ENCODE data around the gene FAM114A1. TPM values are rescaled to one million over a fixed set of nuclear protein-coding genes. Genes with fewer than 3 reads are reported as not detected.

FAM114A1 gene
- total and polyA plus RNA-seq, 4 donors, result 22.1 to 108 (median 53.9) TPM

- peaks cover 0 to 6% (median 2%) of the 10 kb centered on the region in 4 donors for H3K36me3 ChIP-seq (ENCODE audit: control insufficient read depth in 4 of 4, insufficient read depth in 3 of 4, low read depth in 1 of 4, low read length in 3 of 4)
- no peaks in the 10 kb centered on the region for H3K9me3 ChIP-seq (ENCODE audit: control insufficient read depth in 4 of 4, low read length in 3 of 4)
- 26% methylated on average over 6 of the region's 6 CpGs for WGBS
- H3K27me3 ChIP-seq (ENCODE audit: control insufficient read depth in 4 of 4, insufficient read depth in 4 of 4, low read length in 3 of 4), result no peaks in the 10 kb centered on the region
- H3K27ac ChIP-seq (ENCODE audit: low read depth in 1 of 2, low read length in 2 of 2), result peak overlapping the region; percentile 58 to 79
- DNase-seq (ENCODE audit: low spot score), result no peak
- H3K4me3 ChIP-seq (ENCODE audit: low read depth in 1 of 3, low read length in 3 of 3), result peak overlapping the region; percentile 9 to 27 (median 25)
- peaks cover 2 to 31% (median 17%) of the 10 kb centered on the region in 4 donors for H3K4me1 ChIP-seq (ENCODE audit: control insufficient read depth in 4 of 4, insufficient read depth in 4 of 4, low read length in 3 of 4)
- peak overlapping the region in 1 of 2 donors; percentile 82 for H3K9ac ChIP-seq (ENCODE audit: low read depth in 1 of 2, low read length in 2 of 2)
- peak; percentile 86 for TF ChIP-seq REST (IDR thresholded peaks at IDR 0.05)
- no peak for TF ChIP-seq NR2F2 (IDR thresholded peaks at IDR 0.05)
- TF ChIP-seq FOXA2 (IDR thresholded peaks at IDR 0.05), result peak; percentile 23
- TF ChIP-seq GABPA (IDR thresholded peaks at IDR 0.05 in 1 of 2, conservative IDR thresholded peaks at IDR 0.05 in 1 of 2), result no peak
- TF ChIP-seq RXRA (IDR thresholded peaks at IDR 0.05), result peak; percentile 88 to 91
- TF ChIP-seq EGR1 (IDR thresholded peaks at IDR 0.05; ENCODE audit: low read depth in 2 of 2), result peak; percentile 69 to 97
- peak; percentile 74 for TF ChIP-seq ZBTB33 (IDR thresholded peaks at IDR 0.05)
- peak; percentile 80 for TF ChIP-seq MAX (IDR thresholded peaks at IDR 0.05)
- peak; percentile 97 to 98 for TF ChIP-seq JUND (IDR thresholded peaks at IDR 0.05)
- peak; percentile 91 to 93 for TF ChIP-seq HNF4A (conservative IDR thresholded peaks at IDR 0.05)
- TF ChIP-seq TAF1 (conservative IDR thresholded peaks at IDR 0.05), result peak; percentile 83
- peak; percentile 55 for TF ChIP-seq FOXA1 (IDR thresholded peaks at IDR 0.05)
- TF ChIP-seq RAD21 (IDR thresholded peaks at IDR 0.05), result peak in 1 of 2 donors; percentile 45
- TF ChIP-seq CTCF (IDR thresholded peaks at IDR 0.05; ENCODE audit: low read depth, low read length, missing input control), result no peak
- peak; percentile 94 for TF ChIP-seq SP1 (IDR thresholded peaks at IDR 0.05)
- peak; percentile 87 for TF ChIP-seq HNF4G (IDR thresholded peaks at IDR 0.05)
- peak; percentile 60 for TF ChIP-seq YY1 (IDR thresholded peaks at IDR 0.05)
- peak; percentile 89 for TF ChIP-seq ATF3 (IDR thresholded peaks at IDR 0.05)
Measured at GRCh38 chr4:38865445-38865844, 2.2 kb upstream of the FAM114A1 start.

Measured in liver (tissue), 9 donors.